Sigmoid colon (tissue), 3 donors: ENCODE measurements around the gene ARHGAP18.
"Not testable (repeated sequence)": the region's sequence is repeated elsewhere in the genome, so short reads cannot be mapped to it uniquely, and the experiment has no call there.

Source experiments
- CTCF ChIP-seq, 4 experiments: fragments of 450-650 bp in 3 of 4; fragments of 200-600 bp in 1 of 4; IDR thresholded peaks; one replicate each; pipeline ENCODE4 v1.5.1; 2016 to 2019; ENCODE audit warnings: antibody characterized with exemption in 4 of 4, mild to moderate bottlenecking in 3 of 4, moderate library complexity in 2 of 4
- POLR2A ChIP-seq, 2 donors: fragments of 450-650 bp; IDR thresholded peaks; one replicate each; pipeline ENCODE4 v1.6.1; 2016; ENCODE audit warnings: antibody characterized with exemption in 2 of 2, mild to moderate bottlenecking in 2 of 2, moderate library complexity in 2 of 2

GRCh38 chr6:129570929-129571328, 139.0 kb downstream of the ARHGAP18 start:
- TF ChIP-seq CTCF, POLR2A (IDR thresholded peaks at IDR 0.05): not testable (repeated sequence)
